GM12875 (cell line): Measurements from ENCODE around the gene MAGI1.

Experiments
- H3K4me3 ChIP-seq: one replicate; pipeline ENCODE4 v1.5.1; 2011; ENCODE audit warnings: low read depth, low read length, control low read depth
- CTCF ChIP-seq: IDR thresholded peaks from 2 replicates; pipeline ENCODE4 v1.5.1; 2011; ENCODE audit warnings: low read depth, mild to moderate bottlenecking, control low read depth, inconsistent platforms, low read length, moderate library complexity, borderline replicate concordance; ENCODE audit not compliant: insufficient read depth

The MAGI1 gene

GRCh38 chr3:65338571-65338970 lies 700.1 kb downstream of the MAGI1 start:
- no peak overlapping the region for H3K4me3 ChIP-seq
- no peak for TF ChIP-seq CTCF

GRCh38 chr3:65335587-65335986 lies 703.1 kb downstream of the MAGI1 start:
- no peak for TF ChIP-seq CTCF

GRCh38 chr3:65334045-65334665 lies 704.6 kb downstream of the MAGI1 start:
- no peak for TF ChIP-seq CTCF
- H3K4me3 ChIP-seq = no peak overlapping the region

More at GRCh38 chr3:65335587-65335986, 703.1 kb downstream of the MAGI1 start:
- H3K4me3 ChIP-seq = no peak overlapping the region

- TF ChIP-seq CTCF = no peak
- no peak overlapping the region for H3K4me3 ChIP-seq
Observed at GRCh38 chr3:65331730-65332129, 707.0 kb downstream of the MAGI1 start.

- H3K4me3 ChIP-seq = no peak overlapping the region
- TF ChIP-seq CTCF = no peak
Observed at GRCh38 chr3:65330072-65330471, 708.6 kb downstream of the MAGI1 start.

- no peak overlapping the region for H3K4me3 ChIP-seq
- TF ChIP-seq CTCF = no peak
Observed at GRCh38 chr3:65328148-65328547, 710.6 kb downstream of the MAGI1 start.

- TF ChIP-seq CTCF = no peak
- no peak overlapping the region for H3K4me3 ChIP-seq
Observed at GRCh38 chr3:65326574-65326973, 712.1 kb downstream of the MAGI1 start.
